Neural progenitor cell (in vitro differentiated cells): ENCODE data around the gene GAD1. TPM values are rescaled to one million over a fixed set of nuclear protein-coding genes. Genes with fewer than 3 reads are reported as not detected.
A peak's percentile ranks its signal among the peaks of the same experiment; 100 is the strongest.

Source experiments
- DNase-seq: peaks from one replicate; pipeline ENCODE4 v3.0.0-alpha.2; 2016; ENCODE audit warnings: low spot score
- H2AFZ ChIP-seq: fragments of 200-600 bp; sonication (generic); replicated peaks from 2 replicates; pipeline ENCODE4 v1.6.1; 2016; ENCODE audit warnings: antibody characterized with exemption
- H3F3A ChIP-seq: fragments of 200-600 bp; sonication (generic); 2 replicates; pipeline ENCODE4 v1.6.1; 2016; ENCODE audit warnings: antibody characterized with exemption, low read depth
- H3K27ac ChIP-seq: fragments of 200-600 bp; sonication (generic); 2 replicates; pipeline ENCODE4 v1.5.1; 2016; ENCODE audit warnings: mild to moderate bottlenecking
- H3K27me3 ChIP-seq: fragments of 200-600 bp; sonication (generic); 2 replicates; pipeline ENCODE4 v1.6.1; 2016; ENCODE audit warnings: mild to moderate bottlenecking, moderate library complexity
- H3K36me3 ChIP-seq: fragments of 200-600 bp; sonication (generic); 2 replicates; pipeline ENCODE4 v1.5.1; 2016
- H3K4me1 ChIP-seq: fragments of 200-600 bp; sonication (generic); 2 replicates; pipeline ENCODE4 v1.6.1; 2016; ENCODE audit warnings: mixed run types
- H3K4me2 ChIP-seq: fragments of 200-600 bp; sonication (generic); 2 replicates; pipeline ENCODE4 v1.6.1; 2016
- H3K4me3 ChIP-seq: fragments of 200-600 bp; sonication (generic); 2 replicates; pipeline ENCODE4 v1.5.1; 2016
- H3K79me2 ChIP-seq: fragments of 200-600 bp; sonication (generic); 2 replicates; pipeline ENCODE4 v1.6.1; 2016; ENCODE audit warnings: low read depth
- H3K9ac ChIP-seq: fragments of 200-600 bp; sonication (generic); 2 replicates; pipeline ENCODE4 v1.6.1; 2016
- H3K9me3 ChIP-seq: fragments of 200-600 bp; sonication (generic); 2 replicates; pipeline ENCODE4 v1.5.1; 2016; ENCODE audit warnings: low read depth
- H4K20me1 ChIP-seq: fragments of 200-600 bp; sonication (generic); 2 replicates; pipeline ENCODE4 v1.6.1; 2016; ENCODE audit warnings: low read depth
- H3K27ac Mint-ChIP-seq: 3 replicates; pipeline ENCODE4 v1.8.0; 2021; ENCODE audit warnings: mixed read lengths
- H3K27me3 Mint-ChIP-seq: 2 replicates; pipeline ENCODE4 v1.8.0; 2022; ENCODE audit warnings: low read depth, mild to moderate bottlenecking, inconsistent platforms, moderate library complexity, mixed read lengths; ENCODE audit not compliant: insufficient read depth
- H3K36me3 Mint-ChIP-seq: 3 replicates; pipeline ENCODE4 v1.8.0; 2021; ENCODE audit warnings: mixed read lengths
- H3K4me1 Mint-ChIP-seq: 3 replicates; pipeline ENCODE4 v1.8.0; 2021; ENCODE audit warnings: mixed read lengths
- H3K4me3 Mint-ChIP-seq: 3 replicates; pipeline ENCODE4 v1.8.0; 2021; ENCODE audit warnings: mild to moderate bottlenecking, moderate library complexity, mixed read lengths
- H3K9me3 Mint-ChIP-seq: 3 replicates; pipeline ENCODE4 v1.8.0; 2020; ENCODE audit warnings: mixed read lengths
- EZH2 ChIP-seq: fragments of 200-600 bp; sonication (generic); IDR thresholded peaks from 2 replicates; pipeline ENCODE4 v1.6.1; 2017; ENCODE audit warnings: antibody characterized with exemption, mild to moderate bottlenecking, moderate library complexity
- EZH2phosphoT487 ChIP-seq: fragments of 200-600 bp; sonication (generic); IDR thresholded peaks from 2 replicates; pipeline ENCODE4 v1.6.1; 2017; ENCODE audit warnings: antibody characterized with exemption
- total RNA-seq: library from RNA; depleted of rRNA; stranded (reverse); fragments of >200 nt; gene quantifications from 2 replicates; pipeline ENCODE4 v1.2.3, GENCODE V29; 2015; ENCODE audit warnings: low replicate concordance
- TF ChIP-seq, protein P1 (sequence below): fragments of 200-600 bp; sonication (generic); IDR thresholded peaks from 2 replicates; pipeline ENCODE4 v1.5.1; 2017; ENCODE audit warnings: antibody characterized with exemption, mild to moderate bottlenecking

The GAD1 gene
- total RNA-seq, 1 donor from 2014 or later: 10.7 TPM

- H3K4me2 ChIP-seq: no peak overlapping the region
- H3K4me1 ChIP-seq: no peaks in the 10 kb centered on the region
- Mint-ChIP-seq H3K27ac (no peak overlapping the region), H3K9me3 (no peaks in the 10 kb centered on the region), H3K4me3 (no peak overlapping the region), H3K36me3 (peaks cover 3% of the 10 kb centered on the region), H3K4me1 (peaks cover 8% of the 10 kb centered on the region), H3K27me3 (no peaks in the 10 kb centered on the region)
- DNase-seq: peak; percentile 55
- no peak overlapping the region for H3K9ac ChIP-seq
- H3F3A ChIP-seq: no peaks in the 10 kb centered on the region
- TF ChIP-seq, protein P1, sequence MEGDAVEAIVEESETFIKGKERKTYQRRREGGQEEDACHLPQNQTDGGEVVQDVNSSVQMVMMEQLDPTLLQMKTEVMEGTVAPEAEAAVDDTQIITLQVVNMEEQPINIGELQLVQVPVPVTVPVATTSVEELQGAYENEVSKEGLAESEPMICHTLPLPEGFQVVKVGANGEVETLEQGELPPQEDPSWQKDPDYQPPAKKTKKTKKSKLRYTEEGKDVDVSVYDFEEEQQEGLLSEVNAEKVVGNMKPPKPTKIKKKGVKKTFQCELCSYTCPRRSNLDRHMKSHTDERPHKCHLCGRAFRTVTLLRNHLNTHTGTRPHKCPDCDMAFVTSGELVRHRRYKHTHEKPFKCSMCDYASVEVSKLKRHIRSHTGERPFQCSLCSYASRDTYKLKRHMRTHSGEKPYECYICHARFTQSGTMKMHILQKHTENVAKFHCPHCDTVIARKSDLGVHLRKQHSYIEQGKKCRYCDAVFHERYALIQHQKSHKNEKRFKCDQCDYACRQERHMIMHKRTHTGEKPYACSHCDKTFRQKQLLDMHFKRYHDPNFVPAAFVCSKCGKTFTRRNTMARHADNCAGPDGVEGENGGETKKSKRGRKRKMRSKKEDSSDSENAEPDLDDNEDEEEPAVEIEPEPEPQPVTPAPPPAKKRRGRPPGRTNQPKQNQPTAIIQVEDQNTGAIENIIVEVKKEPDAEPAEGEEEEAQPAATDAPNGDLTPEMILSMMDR: peak; percentile 58
- TF ChIP-seq EZH2phosphoT487: no peak
- no peaks in the 10 kb centered on the region for H4K20me1 ChIP-seq
- H3K27me3 ChIP-seq: no peaks in the 10 kb centered on the region
- H3K9me3 ChIP-seq: no peaks in the 10 kb centered on the region
- H2AFZ ChIP-seq: no peak overlapping the region
- H3K36me3 ChIP-seq: no peaks in the 10 kb centered on the region
- no peak overlapping the region for H3K4me3 ChIP-seq
- H3K27ac ChIP-seq: no peak overlapping the region
- H3K79me2 ChIP-seq: no peaks in the 10 kb centered on the region
These were observed 28.7 kb downstream of the GAD1 start for GRCh38 chr2:170845343-170845742.

DNA sequence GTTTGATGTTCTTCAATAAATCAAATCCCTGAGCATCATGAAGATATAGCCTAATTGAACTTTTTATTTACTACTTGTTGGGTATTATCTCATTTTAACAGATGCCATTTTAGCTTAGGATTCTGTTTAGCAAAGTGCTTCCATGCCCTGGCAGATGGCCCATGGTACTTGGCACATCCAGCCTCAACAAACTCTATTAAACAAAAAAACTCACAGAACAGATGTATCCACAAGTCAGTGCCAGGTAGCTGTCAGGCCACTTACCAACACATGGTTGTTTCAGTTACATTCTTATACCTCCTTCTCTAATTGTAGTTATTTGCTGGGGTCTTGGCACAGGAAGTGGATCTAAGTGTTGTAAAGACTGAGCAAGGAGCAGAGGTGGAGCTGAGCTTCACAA lies 29.6 kb downstream of the GAD1 start:
- Histone ChIP-seq H3F3A (no peaks in the 10 kb centered on the region), H2AFZ (no peak overlapping the region), H3K4me2 (no peak overlapping the region), H3K9me3 (no peaks in the 10 kb centered on the region), H3K27ac (no peak overlapping the region), H3K4me1 (no peaks in the 10 kb centered on the region), H3K79me2 (no peaks in the 10 kb centered on the region), H3K9ac (no peak overlapping the region), H3K27me3 (no peaks in the 10 kb centered on the region), H4K20me1 (no peaks in the 10 kb centered on the region), H3K4me3 (no peak overlapping the region), H3K36me3 (no peaks in the 10 kb centered on the region)
- TF ChIP-seq, protein P1: no peak
- no peak for TF ChIP-seq EZH2
- no peak for TF ChIP-seq EZH2phosphoT487
- Mint-ChIP-seq H3K27ac (no peak overlapping the region), H3K4me3 (no peak overlapping the region), H3K4me1 (peaks cover 8% of the 10 kb centered on the region), H3K9me3 (no peaks in the 10 kb centered on the region), H3K36me3 (no peaks in the 10 kb centered on the region), H3K27me3 (no peaks in the 10 kb centered on the region)
- no peak for DNase-seq

GRCh38 chr2:170847716-170848115 lies 31.0 kb downstream of the GAD1 start:
- Histone ChIP-seq H2AFZ (no peak overlapping the region), H3F3A (no peaks in the 10 kb centered on the region), H3K27me3 (no peaks in the 10 kb centered on the region), H3K9me3 (no peaks in the 10 kb centered on the region), H3K27ac (no peak overlapping the region), H3K79me2 (no peaks in the 10 kb centered on the region), H3K4me3 (no peak overlapping the region), H4K20me1 (no peaks in the 10 kb centered on the region), H3K36me3 (no peaks in the 10 kb centered on the region), H3K9ac (no peak overlapping the region), H3K4me2 (no peak overlapping the region), H3K4me1 (no peaks in the 10 kb centered on the region)
- Mint-ChIP-seq H3K27me3 (no peaks in the 10 kb centered on the region), H3K36me3 (no peaks in the 10 kb centered on the region), H3K4me1 (peaks cover 1% of the 10 kb centered on the region), H3K9me3 (no peaks in the 10 kb centered on the region), H3K27ac (no peak overlapping the region), H3K4me3 (no peak overlapping the region)
- no peak for DNase-seq
- TF ChIP-seq EZH2phosphoT487: no peak
- TF ChIP-seq EZH2: no peak
- TF ChIP-seq, protein P1: no peak

GRCh38 chr2:170848587-170848986 lies 31.9 kb downstream of the GAD1 start:
- H3K27ac ChIP-seq: no peak overlapping the region
- Mint-ChIP-seq H3K4me1 (no peaks in the 10 kb centered on the region), H3K27me3 (no peaks in the 10 kb centered on the region), H3K36me3 (no peaks in the 10 kb centered on the region), H3K27ac (no peak overlapping the region), H3K9me3 (no peaks in the 10 kb centered on the region), H3K4me3 (no peak overlapping the region)
- no peak overlapping the region for H3K4me3 ChIP-seq
- H3K27me3 ChIP-seq: no peaks in the 10 kb centered on the region
- H2AFZ ChIP-seq: no peak overlapping the region
- no peaks in the 10 kb centered on the region for H3K4me1 ChIP-seq
- TF ChIP-seq, protein P1: no peak
- TF ChIP-seq EZH2 (no peak), EZH2phosphoT487 (no peak)
- no peaks in the 10 kb centered on the region for H3K9me3 ChIP-seq
- no peaks in the 10 kb centered on the region for H3F3A ChIP-seq
- H3K36me3 ChIP-seq: no peaks in the 10 kb centered on the region
- no peak overlapping the region for H3K9ac ChIP-seq
- H3K79me2 ChIP-seq: no peaks in the 10 kb centered on the region
- no peak for DNase-seq
- no peaks in the 10 kb centered on the region for H4K20me1 ChIP-seq
- H3K4me2 ChIP-seq: no peak overlapping the region
